NCI-H524 treated with DMSO at 0.1 percent for 48 hours (cell line): Measurements from ENCODE around the gene GNAQ.

ENCODE experiments used
- DNase-seq: peaks from one replicate; lab custom pipeline; 2025; lab: John Stamatoyannopoulos, UW

GNAQ gene

DNA sequence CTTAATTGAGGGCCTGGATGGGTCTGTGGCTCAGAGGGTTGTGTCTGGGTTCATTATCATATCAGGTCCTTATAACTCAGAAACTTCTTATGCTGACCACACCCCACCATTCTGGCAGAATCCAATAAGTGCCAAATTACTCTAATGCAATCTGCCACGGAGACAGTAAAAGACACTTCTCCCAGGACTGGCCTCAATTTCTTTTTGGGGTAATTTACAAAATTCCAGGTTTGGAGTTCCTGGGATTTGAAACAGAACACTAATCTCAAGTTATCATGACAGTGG is 187.8 kb downstream of the GNAQ start:
- DNase-seq = no peak

DNA sequence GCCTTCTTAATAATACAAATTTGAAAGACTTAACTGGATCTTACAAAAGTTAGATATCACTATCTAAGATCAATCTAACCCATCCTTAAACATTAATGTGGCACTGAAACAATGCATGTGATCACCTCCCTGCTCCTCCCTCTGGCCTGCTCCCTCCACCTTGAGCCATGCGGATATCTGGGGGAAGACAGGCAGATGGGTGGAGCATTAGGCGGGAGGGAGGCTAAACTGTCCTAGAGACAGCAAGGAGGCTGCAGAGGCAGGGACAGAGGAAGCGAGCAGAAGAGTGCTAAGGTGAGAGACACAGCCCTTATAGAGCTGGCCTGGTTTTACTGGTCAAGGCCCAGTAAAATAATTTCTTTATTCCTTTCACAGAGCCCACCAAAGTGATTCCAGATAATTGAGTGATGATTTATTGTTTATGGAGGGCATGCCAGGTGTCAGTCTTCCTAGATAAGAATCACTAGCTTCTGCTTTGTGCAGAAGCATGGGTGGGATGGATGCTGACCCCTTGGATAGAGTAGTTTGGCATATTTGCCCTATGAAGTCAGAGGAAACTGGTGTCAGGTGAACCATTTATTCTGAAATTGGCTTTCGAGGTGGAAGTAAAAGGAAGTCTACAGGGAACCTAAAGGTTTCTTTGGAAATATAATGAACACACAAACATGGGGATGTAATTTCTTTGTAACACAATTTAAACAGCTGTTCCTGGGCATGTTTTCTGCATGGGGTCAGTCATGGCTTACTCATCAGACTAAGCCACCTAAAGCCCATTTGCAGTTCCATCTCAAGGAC is 188.3 kb downstream of the GNAQ start:
- DNase-seq = no peak

DNA sequence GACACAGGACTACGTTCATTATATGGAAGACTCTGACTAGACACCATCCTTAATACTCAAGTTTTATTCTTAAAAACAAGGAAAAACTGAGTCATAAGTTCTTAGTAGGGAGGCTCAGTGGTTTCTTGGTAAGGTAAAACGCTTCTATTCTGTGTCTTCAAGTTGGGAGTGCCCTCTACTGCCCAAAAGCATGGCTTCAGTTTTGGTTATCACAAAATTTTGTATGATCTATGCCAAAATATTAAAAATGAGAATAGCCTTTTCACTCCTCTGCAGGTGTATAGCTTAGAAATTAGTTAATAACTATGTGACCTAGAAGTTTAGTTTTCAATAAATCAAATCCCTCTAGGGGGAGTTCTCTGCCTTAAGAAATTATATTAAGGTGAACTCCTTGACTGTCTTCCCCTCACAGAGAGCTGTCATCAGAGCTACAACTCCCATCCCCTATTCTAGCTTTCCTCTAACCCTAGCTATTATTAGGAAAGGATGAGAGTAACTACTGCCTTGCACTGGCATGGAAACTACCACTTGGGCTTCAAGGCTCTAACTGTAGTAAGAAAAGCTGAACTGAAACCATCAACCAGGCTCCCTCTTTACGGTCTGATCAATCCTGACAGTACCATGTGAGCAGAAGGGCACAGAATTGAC is 189.7 kb downstream of the GNAQ start:
- DNase-seq = no peak

DNA sequence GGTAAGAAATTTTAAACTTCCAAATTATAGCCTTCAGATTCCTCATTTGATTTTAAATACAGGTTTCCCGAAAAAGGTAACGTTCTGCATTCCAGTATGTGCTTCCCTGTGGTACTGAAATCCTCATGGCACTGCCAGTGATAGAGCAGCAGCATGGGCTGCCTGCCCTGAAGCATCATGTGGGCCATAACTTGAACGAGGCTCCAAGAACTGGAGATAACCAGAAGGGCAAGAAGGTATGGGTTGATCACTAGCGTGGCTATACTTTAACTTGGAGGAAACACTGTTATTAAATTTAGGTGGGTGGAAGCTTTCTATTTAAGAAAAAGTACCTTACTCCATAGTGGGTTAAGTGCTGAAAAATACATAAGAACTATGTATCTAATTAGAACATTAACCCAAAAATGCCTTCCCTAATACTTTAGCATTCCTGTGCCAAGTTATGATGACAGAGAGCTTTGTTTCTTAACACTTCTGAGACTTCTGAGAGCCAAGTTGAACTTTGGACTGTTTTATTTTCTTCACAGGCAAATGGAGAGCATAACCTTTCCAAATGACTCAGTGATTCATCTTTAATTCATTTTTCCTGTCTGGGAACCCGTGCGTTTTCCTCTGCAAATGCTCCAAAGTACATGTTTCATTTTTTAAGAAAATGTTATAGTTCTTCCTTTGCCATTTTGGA is 192.0 kb downstream of the GNAQ start:
- DNase-seq = no peak

DNA sequence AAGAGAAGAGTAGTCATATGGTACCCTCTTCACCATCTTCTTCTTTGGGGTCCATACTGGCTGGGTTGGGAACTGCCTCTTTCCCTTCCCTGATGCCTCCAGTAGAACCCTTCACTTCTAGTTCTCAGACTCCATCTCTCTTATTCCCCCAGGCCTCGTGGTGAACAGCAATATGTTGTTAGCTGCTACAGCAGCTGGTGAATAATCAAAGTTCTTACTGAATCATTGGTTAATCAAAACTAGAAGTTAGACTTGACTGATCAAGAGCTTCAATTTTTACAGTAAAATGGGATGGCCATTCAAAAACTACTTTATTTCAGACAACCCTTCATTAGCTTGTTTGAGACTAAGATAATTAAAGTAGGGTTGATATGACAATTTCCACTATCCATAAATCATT is 192.6 kb downstream of the GNAQ start:
- DNase-seq = no peak

DNA sequence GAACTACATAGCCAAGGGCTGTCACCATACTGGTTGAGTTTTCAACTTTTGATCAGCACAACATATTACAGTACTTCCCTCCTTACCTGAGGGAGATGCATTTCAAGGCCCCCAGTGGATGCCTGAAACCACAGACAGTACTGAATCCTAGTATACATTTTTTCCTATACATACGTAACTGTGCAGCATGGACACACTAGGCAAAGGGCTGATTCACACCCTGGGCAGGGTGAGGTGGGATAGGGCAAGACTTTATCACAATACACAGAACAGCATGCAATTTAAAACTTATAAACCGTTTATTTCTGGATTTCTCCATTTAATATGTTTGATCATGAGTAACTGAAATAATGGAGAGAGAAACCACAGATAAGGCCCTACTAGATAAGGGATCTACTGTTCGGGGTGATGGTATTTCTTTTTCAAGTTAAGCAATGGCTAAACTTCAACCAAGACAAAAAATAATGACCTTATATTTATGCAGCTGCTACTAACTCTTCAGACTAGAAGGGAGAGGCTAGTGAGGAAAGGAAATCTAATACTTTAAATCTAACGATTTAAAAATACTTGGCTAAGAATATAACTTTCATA is 196.6 kb downstream of the GNAQ start:
- no peak for DNase-seq

DNA sequence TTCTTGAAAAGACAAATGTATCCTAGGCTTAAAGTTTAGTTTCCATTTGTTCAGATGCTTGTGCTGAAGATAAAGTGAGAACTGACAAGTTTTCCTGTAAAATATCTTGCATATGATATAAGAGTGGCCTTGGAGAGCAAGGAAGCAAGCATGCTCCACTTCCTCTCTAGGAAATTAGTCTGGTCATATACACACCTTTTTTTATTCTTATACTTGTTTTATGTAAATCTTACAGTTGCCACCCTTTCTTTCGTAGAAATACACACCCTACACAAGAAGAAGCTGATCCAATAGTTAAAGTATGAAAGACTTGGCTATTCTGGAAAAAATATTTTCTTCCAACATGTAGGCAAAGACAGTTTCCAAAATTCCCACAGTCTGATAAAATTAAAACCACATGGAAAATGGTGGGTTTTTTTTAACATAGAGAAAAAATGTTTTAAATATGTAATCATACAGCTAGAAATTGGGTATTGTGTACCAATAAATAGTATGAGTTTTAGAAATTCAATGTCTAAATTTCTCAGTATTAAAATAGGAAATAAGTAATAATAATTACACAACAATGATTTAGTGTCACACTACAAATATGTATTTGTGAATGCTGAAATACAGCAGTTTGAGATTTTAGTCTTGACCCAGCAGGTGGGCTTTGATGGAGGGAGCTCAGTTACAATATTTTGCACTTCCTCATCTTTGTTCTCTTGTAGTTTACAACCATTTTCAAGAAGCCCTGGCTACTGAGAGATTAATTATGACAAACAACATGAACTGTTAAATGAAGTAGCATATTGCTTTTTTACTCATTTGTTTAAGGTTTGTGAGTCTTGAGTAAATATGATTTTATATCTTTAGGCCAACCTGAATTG is 197.8 kb downstream of the GNAQ start:
- DNase-seq = no peak

DNA sequence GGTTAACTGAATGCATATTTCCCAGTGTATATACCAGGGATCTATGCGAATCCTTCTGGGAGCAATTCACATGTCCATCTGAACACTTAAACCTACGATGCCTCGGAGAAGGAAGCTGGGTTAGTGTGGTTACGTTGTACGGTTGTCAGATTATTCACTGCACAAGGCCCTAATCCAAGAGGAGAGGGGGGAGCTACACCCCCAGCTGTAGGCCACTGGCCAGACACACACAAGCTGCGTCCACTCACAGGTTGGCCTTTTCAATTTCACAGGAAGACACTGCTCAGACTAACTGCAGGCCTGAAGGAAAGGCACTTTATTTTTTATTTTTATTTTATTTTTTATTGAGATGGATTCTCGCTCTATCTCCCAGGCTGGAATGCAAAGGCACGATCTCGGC is 199.0 kb downstream of the GNAQ start:
- DNase-seq = no peak

DNA sequence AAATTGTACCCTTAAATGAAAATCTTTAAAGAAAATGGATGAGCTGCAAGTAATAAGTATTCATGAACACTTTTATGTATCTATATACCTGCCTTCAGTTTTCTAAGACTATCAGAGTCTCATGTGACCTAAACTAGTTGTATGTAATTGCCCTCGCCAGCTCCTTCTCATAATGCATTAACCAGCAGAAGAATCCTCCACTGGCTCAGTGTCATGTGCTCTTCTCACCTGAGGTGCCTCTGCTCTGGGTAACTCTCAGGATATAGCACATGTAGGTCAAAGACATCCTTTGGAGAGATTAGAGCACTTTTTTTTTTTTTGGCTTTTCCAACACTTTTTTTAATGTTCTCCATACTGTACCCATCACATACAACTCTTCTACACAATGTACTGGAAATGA is 199.8 kb downstream of the GNAQ start:
- no peak for DNase-seq

DNA sequence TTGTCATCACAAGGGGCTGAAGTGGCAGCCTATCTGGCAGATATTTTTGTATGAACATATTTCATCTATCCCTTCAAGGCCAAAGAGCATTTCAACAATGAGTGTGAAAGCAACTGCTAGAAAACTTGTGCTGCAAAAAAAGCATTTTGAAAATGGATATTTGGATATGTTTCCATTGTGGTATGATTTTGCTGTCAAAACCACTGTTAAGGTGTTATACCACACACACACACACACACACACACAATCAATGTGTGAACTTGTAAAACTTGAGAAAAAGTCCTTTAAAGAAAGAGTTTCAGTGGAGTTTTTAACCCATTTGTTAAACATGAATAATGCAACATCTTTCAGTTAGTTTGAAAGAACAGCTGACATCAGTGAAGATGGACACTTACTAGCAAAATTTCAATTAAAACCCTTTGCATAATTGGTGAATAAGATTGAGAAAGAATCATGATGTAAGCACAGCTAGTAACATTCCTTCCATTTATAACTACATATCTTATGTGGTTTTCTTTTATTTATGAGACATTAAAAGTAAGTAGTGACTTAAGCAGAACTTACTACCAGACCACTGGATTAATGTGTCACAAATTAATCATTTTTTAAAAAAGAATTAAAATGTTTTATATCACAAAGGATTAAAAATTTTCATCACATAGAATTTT is 200.9 kb downstream of the GNAQ start:
- no peak for DNase-seq

DNA sequence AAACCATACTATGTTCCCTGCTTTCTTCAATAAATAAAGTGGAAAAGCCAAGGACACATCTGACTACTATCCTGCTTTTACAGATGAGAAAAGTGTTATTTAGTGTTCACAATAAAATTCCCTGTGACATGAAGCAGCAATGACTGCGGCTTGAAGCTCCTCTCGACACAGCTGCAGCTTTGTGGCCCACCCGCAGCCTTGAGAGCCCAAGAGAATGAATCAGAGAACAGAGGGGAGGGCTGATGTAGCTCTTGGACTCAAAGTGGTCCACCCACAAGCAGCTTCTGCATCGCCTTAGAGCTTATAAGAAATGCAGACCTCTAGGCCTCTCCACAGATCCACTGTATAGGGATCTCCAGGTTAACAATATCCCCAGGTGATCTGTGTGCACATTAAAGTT is 202.2 kb downstream of the GNAQ start:
- DNase-seq = no peak

DNA sequence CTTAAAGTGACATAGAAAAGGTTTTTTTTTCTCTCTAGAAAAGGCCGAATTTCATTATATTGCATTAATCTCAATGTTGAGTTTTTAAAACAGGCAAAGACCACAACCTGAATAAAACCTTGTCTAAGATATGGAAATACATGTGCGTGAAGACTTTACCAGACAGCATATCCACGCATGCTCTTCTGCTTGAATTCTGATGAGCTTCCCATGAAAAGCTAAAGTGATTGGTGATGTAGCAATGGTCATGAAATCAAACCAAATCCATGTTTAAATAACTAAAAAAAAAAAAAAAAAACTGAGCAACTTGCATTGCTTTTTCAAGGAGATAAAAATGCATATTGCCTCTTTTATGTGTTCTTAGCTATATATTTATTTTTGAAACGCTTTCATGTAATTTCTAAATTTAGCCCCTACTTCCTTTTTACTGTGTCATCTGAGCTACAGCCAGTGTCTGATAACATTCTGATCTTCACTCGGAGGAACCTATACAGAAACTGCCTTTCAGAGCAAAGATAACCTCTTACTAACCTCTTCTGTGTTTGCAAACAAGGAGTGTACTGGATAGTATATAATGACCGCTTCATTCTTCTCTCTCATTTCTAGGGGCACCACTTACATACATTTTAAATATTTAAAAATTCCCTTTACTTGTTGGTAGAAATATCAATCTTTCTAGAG is 204.4 kb downstream of the GNAQ start:
- no peak for DNase-seq

DNA sequence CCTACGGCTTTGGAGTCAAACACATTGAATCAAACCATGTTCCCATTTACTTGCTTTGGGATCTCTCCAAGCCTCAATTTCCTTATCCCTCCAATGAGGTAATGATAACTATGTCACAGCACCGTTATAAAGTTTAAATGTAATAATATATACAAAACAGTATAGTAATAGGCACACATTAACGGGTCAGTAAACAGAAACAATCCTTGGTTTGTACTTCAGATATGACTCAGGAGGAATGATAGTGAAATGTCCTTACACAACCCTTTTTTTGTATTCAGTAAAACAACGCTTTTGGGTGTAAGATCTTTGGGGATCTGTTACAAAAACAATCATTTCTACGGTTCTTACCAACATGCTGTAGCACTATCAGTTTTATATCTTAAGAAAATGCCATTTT is 205.0 kb downstream of the GNAQ start:
- DNase-seq = no peak

DNA sequence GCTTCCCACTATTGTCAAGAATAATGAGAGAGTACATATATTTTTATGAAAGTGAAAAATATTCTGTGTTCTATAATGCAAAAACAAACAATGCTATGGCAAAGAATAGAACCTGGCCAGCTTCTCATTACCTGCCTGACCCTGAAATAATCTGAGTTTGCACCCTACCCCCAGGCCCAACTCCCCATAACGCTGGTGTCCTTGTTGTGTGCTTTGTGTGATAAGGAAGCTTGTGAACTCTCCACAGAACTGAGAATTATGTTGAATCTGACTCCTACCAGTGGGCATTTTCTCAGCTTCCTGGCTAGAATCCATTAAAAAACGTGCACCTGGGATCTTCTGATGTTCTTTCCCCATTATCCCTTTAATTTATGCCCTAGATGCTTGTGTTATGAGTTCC is 205.5 kb downstream of the GNAQ start:
- no peak for DNase-seq

DNA sequence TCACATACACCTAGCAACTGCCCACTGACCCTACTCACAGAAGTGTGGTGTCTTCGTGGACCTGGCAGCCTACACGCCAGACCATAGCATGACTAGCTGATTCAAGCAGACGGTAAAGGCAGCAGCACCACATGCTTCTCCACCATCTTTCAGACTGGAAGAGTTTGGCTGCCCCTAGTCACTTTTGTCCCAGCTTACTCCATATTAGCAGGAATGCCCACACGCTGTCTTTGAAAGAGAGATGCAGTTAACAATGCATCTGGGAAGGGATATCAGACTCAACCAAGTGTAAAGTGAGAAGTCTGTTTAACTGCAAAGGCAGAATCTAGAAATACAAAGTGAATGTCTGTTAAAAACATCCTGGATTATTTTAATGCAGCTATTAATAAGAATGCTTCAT is 206.2 kb downstream of the GNAQ start:
- no peak for DNase-seq

DNA sequence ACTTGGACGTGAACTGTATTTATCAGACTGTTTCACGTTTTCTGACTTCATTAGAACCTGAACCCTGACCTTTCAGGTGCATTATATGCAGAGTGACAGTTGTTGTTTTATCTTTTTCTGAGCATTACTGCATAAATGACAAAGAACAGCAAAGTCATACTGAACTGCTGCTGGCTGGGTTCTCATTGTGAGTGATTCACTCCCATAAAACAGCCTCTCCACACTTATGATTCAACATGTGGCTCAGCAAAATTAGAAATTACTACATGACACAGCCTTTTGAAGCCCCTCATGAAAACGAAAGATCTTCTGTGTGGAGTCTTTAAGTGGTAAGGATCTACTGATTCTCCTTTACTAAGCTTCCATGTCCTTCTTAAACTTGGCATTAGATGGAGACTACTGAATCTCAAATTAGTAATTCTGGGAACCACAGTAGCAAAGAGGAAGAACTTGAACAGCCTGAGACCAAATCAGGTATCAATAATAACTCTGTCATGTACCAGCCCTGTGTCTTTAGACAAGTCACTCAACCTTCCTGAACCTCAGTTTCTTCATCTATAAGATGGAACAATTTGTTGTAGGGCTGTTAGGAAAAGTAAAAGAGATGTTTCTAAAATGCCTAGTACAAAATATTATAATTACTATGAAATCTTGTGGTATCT is 211.2 kb downstream of the GNAQ start:
- DNase-seq = no peak

DNA sequence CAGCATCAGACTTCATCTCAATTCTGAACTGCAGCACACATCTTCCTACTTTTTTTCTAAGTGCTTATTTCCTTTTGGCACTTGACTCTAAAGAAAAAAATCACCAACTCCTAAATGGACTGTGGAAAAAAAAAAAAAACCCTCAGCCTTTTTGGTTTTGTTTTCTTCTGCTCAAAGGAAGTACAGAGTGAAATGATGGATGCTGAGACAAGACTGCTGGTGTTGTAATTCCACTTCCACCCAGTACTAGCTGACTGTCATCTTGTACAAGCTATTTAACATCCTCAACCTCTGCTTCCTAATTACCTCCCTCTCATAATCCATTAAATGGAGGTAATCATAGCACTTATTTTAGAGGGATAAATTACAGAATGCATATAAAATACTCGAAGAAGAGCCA is 212.0 kb downstream of the GNAQ start:
- DNase-seq = no peak

DNA sequence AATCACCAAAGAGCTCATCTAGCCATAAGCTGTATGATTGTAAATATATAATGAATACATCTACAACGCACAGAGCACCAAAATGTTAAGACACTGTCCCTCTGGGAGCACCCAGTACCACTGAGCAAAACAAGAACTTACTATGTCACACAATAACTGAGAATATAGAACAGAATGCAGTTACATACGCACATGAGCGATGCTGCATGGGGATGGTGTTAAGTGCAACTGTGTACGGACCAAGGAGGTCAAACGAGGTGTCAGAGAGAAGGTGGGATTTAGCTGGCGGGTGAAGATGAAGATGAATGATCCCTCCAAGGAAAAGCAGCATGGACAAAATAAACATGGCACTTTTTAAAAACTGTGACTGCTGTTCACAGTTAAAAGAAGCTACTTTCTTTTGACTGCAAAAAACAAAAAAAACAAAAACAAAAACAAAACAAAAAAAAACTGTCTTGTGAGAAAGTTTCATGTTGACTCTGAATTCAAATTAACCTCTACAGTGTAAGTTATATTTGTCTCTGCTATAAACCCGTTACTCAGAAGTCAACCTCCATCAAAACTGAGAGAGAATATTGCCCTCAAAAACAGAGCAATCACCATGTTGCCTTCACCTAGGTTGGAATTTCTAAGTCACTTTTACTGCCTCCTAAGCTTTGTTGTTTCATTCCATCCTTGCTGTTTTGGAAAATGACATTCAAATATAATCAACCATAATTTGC is 213.9 kb downstream of the GNAQ start:
- no peak for DNase-seq

DNA sequence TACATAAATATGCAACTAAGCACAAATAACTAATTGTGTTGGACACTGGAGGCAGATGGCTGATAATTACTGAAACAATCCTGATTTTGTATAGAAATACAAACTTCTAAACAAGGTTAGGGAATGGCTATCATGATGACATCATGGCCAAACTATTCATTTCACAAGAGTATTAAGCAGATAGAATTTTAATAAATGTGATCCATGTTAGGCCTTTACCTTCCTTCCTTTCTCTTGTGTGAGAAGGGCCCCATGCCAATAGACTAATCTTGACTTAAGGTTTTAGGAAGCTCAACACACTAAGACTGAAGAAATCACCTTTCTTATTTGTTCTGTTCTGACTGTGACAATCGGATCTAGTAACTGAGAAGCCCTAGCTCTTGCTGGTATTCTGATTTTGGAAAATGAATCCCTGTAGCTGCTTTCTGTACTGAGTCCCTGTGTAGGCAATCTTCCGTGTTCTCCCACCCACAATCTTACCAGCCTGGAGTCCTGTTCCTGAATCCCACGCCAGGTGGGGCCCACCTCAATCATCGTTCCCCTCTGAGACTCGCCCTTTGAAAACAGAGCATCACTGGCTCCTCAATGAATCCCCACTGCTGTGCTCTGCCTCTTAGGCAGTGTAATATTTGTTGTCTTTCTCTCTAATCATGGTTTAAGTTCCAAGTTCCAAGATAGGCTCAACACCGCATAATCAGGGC is 214.8 kb downstream of the GNAQ start:
- no peak for DNase-seq
